ENCODE data around the gene GTF2I. TPM values are rescaled to one million over a fixed set of nuclear protein-coding genes. Genes with fewer than 3 reads are reported as not detected.
"Not testable (repeated sequence)": the region's sequence is repeated elsewhere in the genome, so short reads cannot be mapped to it uniquely, and the experiment has no call there.

GTF2I gene
- total RNA-seq, 2 experiments from 2014 or later = 143 to 145 TPM

DNA sequence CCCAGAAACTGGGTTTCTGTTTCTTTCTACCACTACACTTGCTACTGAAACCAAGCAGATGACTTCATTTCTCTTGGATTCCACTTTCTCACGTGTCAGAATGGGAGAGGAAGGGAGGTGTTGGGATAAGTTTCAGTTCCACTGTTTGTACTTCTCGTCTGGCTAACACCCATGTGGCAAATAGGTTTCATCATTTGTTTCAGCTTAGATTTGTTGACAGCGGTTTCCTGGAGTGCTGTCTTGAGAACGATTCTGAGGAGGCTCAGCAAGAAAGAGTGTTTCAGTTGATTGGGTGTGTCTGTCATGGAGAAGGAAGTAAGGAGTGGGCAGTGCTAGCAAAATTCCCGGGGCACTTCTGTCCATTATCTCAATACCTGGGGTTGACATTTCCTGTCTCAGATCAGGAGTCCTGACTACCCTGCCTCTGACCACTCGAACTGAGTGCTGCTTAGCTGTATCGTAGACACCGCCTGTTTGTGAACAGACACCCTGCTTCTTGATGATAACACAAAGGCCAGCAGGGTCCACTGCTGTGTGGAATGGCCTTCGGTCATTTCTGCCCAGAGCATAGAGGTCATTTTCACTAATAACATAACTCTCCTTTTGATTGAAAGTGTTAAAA lies 86.5 kb downstream of the GTF2I start:
- H3K36me3 Mint-ChIP-seq (ENCODE audit: low read depth); H3K4me1 Mint-ChIP-seq; H3K27me3 Mint-ChIP-seq; POLR2A ChIA-PET; DNase-seq; H3K9me3 Mint-ChIP-seq; H3K27ac Mint-ChIP-seq; H3K4me3 Mint-ChIP-seq; CTCF ChIA-PET: not testable (repeated sequence)

- POLR2A ChIA-PET; CTCF ChIA-PET; H3K36me3 Mint-ChIP-seq (ENCODE audit: low read depth); H3K27ac Mint-ChIP-seq; H3K27me3 Mint-ChIP-seq; H3K4me3 Mint-ChIP-seq; H3K4me1 Mint-ChIP-seq; H3K9me3 Mint-ChIP-seq; DNase-seq: not testable (repeated sequence)
Measured at GRCh38 chr7:74753921-74754482, 96.5 kb downstream of the GTF2I start.

GRCh38 chr7:74756673-74757072 lies 99.2 kb downstream of the GTF2I start:
- POLR2A ChIA-PET; H3K27ac Mint-ChIP-seq; H3K27me3 Mint-ChIP-seq; H3K36me3 Mint-ChIP-seq (ENCODE audit: low read depth); DNase-seq; CTCF ChIA-PET; H3K4me3 Mint-ChIP-seq; H3K4me1 Mint-ChIP-seq; H3K9me3 Mint-ChIP-seq: not testable (repeated sequence)

DNA sequence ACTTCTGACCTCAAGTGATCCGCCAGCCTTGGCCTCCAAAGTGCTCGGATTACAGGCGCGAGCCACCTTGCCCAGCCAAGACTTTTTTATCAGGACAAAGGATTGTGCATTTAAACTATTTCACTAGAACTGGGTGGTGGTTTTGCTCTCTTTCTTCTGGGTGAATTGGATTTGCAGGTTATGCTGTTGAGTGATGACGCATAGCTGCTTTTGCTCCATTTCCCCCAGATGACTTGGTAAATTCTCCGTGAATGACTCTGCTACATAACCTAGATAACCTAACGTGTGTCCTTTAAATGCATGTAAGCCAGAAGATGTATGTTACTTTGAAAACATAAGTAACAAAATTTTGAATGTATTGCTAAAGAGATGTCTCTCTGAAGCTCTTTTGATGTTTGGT lies 100.8 kb downstream of the GTF2I start:
- H3K27ac Mint-ChIP-seq, POLR2A ChIA-PET, H3K9me3 Mint-ChIP-seq: not testable (repeated sequence)

GRCh38 chr7:74758982-74759381 lies 101.5 kb downstream of the GTF2I start:
- DNase-seq = not testable (repeated sequence)

More for the DNA sequence above, 100.8 kb downstream of the GTF2I start:
- H3K4me3 Mint-ChIP-seq; H3K27me3 Mint-ChIP-seq; DNase-seq; H3K36me3 Mint-ChIP-seq (ENCODE audit: low read depth); CTCF ChIA-PET; H3K4me1 Mint-ChIP-seq: not testable (repeated sequence)

GRCh38 chr7:74765205-74765918 lies 107.8 kb downstream of the GTF2I start:
- H3K36me3 Mint-ChIP-seq (ENCODE audit: low read depth); POLR2A ChIA-PET; H3K9me3 Mint-ChIP-seq; CTCF ChIA-PET; H3K27me3 Mint-ChIP-seq; DNase-seq; H3K4me3 Mint-ChIP-seq; H3K27ac Mint-ChIP-seq; H3K4me1 Mint-ChIP-seq: not testable (repeated sequence)

More at GRCh38 chr7:74758982-74759381, 101.5 kb downstream of the GTF2I start:
- H3K36me3 Mint-ChIP-seq (ENCODE audit: low read depth); H3K4me1 Mint-ChIP-seq; H3K4me3 Mint-ChIP-seq; H3K27me3 Mint-ChIP-seq; H3K27ac Mint-ChIP-seq; POLR2A ChIA-PET; H3K9me3 Mint-ChIP-seq; CTCF ChIA-PET: not testable (repeated sequence)

- H3K9me3 Mint-ChIP-seq; H3K36me3 Mint-ChIP-seq (ENCODE audit: low read depth); H3K4me3 Mint-ChIP-seq; DNase-seq; H3K27ac Mint-ChIP-seq; H3K4me1 Mint-ChIP-seq; CTCF ChIA-PET; POLR2A ChIA-PET; H3K27me3 Mint-ChIP-seq: not testable (repeated sequence)
Measured at GRCh38 chr7:74766509-74766908, 109.0 kb downstream of the GTF2I start.

GRCh38 chr7:74766991-74767390 lies 109.5 kb downstream of the GTF2I start:
- H3K4me3 Mint-ChIP-seq; H3K4me1 Mint-ChIP-seq; POLR2A ChIA-PET; H3K27me3 Mint-ChIP-seq; CTCF ChIA-PET; H3K36me3 Mint-ChIP-seq (ENCODE audit: low read depth); H3K27ac Mint-ChIP-seq; H3K9me3 Mint-ChIP-seq; DNase-seq: not testable (repeated sequence)

- CTCF ChIA-PET, POLR2A ChIA-PET: not testable (repeated sequence)
Measured at GRCh38 chr7:74770062-74770461, 112.5 kb downstream of the GTF2I start.

DNA sequence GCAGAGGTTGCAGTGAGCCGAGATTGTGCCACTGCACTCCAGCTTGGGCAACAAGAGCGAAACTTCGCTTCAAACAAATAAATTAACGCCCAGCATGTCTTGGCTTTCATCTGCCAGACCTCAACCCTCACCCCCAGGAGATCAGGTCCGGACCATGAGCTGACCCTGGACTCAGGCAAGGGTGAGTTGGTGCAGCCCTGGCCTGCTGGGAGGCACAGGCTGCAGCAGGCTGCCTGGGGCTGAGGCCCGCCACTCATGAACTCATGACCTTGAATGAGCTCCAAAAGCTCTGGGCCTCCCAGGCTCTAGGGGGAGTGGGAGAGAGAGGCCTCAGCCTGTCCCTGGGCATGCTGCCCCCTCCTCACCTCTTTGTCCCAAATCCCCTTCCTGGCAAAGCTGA lies 114.6 kb downstream of the GTF2I start:
- H3K4me1 Mint-ChIP-seq; DNase-seq; CTCF ChIA-PET; H3K4me3 Mint-ChIP-seq; H3K36me3 Mint-ChIP-seq (ENCODE audit: low read depth); H3K9me3 Mint-ChIP-seq; H3K27ac Mint-ChIP-seq; POLR2A ChIA-PET; H3K27me3 Mint-ChIP-seq: not testable (repeated sequence)

More at GRCh38 chr7:74770062-74770461, 112.5 kb downstream of the GTF2I start:
- not testable (repeated sequence) for DNase-seq; H3K4me3 Mint-ChIP-seq; H3K27me3 Mint-ChIP-seq; H3K9me3 Mint-ChIP-seq; H3K36me3 Mint-ChIP-seq (ENCODE audit: low read depth); H3K4me1 Mint-ChIP-seq; H3K27ac Mint-ChIP-seq

GRCh38 chr7:74773760-74774750 lies 116.5 kb downstream of the GTF2I start, which contains the start of gene NCF1:
NCF1 (plus strand) TSS chr7:74774011; CDS start chr7:74774032, 21 bp downstream.
- H3K4me1 Mint-ChIP-seq; H3K27me3 Mint-ChIP-seq; H3K9me3 Mint-ChIP-seq; H3K27ac Mint-ChIP-seq; DNase-seq; H3K36me3 Mint-ChIP-seq (ENCODE audit: low read depth); H3K4me3 Mint-ChIP-seq; POLR2A ChIA-PET; CTCF ChIA-PET: not testable (repeated sequence)

DNA sequence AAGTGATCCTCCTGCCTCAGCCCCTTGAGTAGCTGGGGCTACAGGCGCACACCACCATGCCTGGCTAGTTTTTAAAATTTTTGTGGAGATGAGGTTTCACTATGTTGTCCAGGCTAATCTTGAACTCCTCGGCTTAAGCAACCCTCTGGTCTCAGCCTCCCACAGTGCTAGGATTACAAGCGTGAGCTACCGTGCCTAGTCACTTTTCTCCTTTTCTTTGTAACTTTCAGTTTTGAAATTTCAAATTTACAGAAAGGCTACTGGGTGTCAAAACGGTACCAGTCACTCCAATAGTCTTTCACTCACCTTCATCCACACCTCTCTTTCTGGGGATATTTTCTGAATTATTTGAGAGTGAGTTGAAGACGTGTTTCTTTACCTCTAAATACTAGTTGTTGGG lies 117.6 kb downstream of the GTF2I start:
- H3K4me3 Mint-ChIP-seq; H3K9me3 Mint-ChIP-seq; POLR2A ChIA-PET; CTCF ChIA-PET; DNase-seq; H3K4me1 Mint-ChIP-seq; H3K27me3 Mint-ChIP-seq; H3K36me3 Mint-ChIP-seq (ENCODE audit: low read depth); H3K27ac Mint-ChIP-seq: not testable (repeated sequence)

DNA sequence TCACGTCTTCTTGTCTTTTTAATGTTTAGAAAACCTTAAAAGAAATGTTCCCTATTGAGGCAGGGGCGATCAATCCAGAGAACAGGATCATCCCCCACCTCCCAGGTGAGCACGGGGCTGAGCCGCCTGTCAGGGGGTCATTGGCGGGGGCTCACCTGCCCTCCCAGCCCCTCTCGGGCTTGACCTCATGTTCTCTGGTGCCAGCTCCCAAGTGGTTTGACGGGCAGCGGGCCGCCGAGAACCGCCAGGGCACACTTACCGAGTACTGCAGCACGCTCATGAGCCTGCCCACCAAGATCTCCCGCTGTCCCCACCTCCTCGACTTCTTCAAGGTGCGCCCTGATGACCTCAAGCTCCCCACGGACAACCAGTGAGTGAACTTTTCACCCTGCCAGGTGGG lies 121.5 kb downstream of the GTF2I start:
- H3K36me3 Mint-ChIP-seq (ENCODE audit: low read depth); DNase-seq; H3K27ac Mint-ChIP-seq; H3K27me3 Mint-ChIP-seq; H3K4me3 Mint-ChIP-seq; CTCF ChIA-PET; H3K9me3 Mint-ChIP-seq; POLR2A ChIA-PET; H3K4me1 Mint-ChIP-seq: not testable (repeated sequence)
